ENCODE data around the gene C10orf90. TPM values are rescaled to one million over a fixed set of nuclear protein-coding genes. Genes with fewer than 3 reads are reported as not detected.

C10orf90 gene
- total RNA-seq, 1 donor from 2014 or later = not detected

GRCh38 chr10:126661356-126661755, 9.1 kb downstream of the C10orf90 start:
- Histone ChIP-seq H3K4me2 (no peak overlapping the region), H3K27ac (no peak overlapping the region), H3K4me3 (no peak overlapping the region), H3K27me3 (no peaks in the 10 kb centered on the region), H3F3A (ENCODE audit: low read depth) (no peaks in the 10 kb centered on the region), H3K79me2 (ENCODE audit: low read depth) (no peaks in the 10 kb centered on the region), H3K4me1 (no peaks in the 10 kb centered on the region), H3K9ac (no peak overlapping the region), H3K36me3 (no peaks in the 10 kb centered on the region), H4K20me1 (ENCODE audit: low read depth) (no peaks in the 10 kb centered on the region), H3K9me3 (ENCODE audit: low read depth) (no peaks in the 10 kb centered on the region), H2AFZ (replicated peaks) (no peak overlapping the region)
- Mint-ChIP-seq H3K9me3 (no peaks in the 10 kb centered on the region), H3K4me3 (no peak overlapping the region), H3K36me3 (no peaks in the 10 kb centered on the region), H3K27me3 (ENCODE audit: insufficient read depth, low read depth) (peaks cover 7% of the 10 kb centered on the region), H3K4me1 (peaks cover 11% of the 10 kb centered on the region), H3K27ac (no peak overlapping the region)
- DNase-seq (ENCODE audit: low spot score) = no peak
- no peak for TF ChIP-seq CTCF (IDR thresholded peaks at IDR 0.05)
- no peak for TF ChIP-seq EZH2phosphoT487 (IDR thresholded peaks at IDR 0.05)
- TF ChIP-seq EZH2 (IDR thresholded peaks at IDR 0.05) = no peak

- Mint-ChIP-seq H3K4me1 (peaks cover 14% of the 10 kb centered on the region), H3K9me3 (no peaks in the 10 kb centered on the region), H3K4me3 (no peak overlapping the region), H3K27me3 (ENCODE audit: insufficient read depth, low read depth) (peaks cover 6% of the 10 kb centered on the region), H3K36me3 (no peaks in the 10 kb centered on the region), H3K27ac (no peak overlapping the region)
- Histone ChIP-seq H3K9me3 (ENCODE audit: low read depth) (no peaks in the 10 kb centered on the region), H3K27ac (no peak overlapping the region), H3K4me3 (no peak overlapping the region), H4K20me1 (ENCODE audit: low read depth) (no peaks in the 10 kb centered on the region), H3K4me2 (no peak overlapping the region), H3K79me2 (ENCODE audit: low read depth) (no peaks in the 10 kb centered on the region), H3K36me3 (no peaks in the 10 kb centered on the region), H3K4me1 (no peaks in the 10 kb centered on the region), H3F3A (ENCODE audit: low read depth) (no peaks in the 10 kb centered on the region), H2AFZ (replicated peaks) (no peak overlapping the region), H3K9ac (no peak overlapping the region), H3K27me3 (no peaks in the 10 kb centered on the region)
- TF ChIP-seq CTCF (IDR thresholded peaks at IDR 0.05) (no peak), EZH2 (IDR thresholded peaks at IDR 0.05) (no peak), EZH2phosphoT487 (IDR thresholded peaks at IDR 0.05) (no peak)
- DNase-seq (ENCODE audit: low spot score) = no peak
Measured at GRCh38 chr10:126659750-126660149, 10.7 kb downstream of the C10orf90 start.

GRCh38 chr10:126658928-126659327, 11.6 kb downstream of the C10orf90 start:
- Histone ChIP-seq H2AFZ (replicated peaks) (no peak overlapping the region), H3K4me3 (no peak overlapping the region), H3K9me3 (ENCODE audit: low read depth) (no peaks in the 10 kb centered on the region), H3K79me2 (ENCODE audit: low read depth) (no peaks in the 10 kb centered on the region), H3K4me2 (no peak overlapping the region), H3K4me1 (no peaks in the 10 kb centered on the region), H3K9ac (no peak overlapping the region), H3K36me3 (no peaks in the 10 kb centered on the region), H3F3A (ENCODE audit: low read depth) (no peaks in the 10 kb centered on the region), H3K27me3 (no peaks in the 10 kb centered on the region), H3K27ac (no peak overlapping the region), H4K20me1 (ENCODE audit: low read depth) (no peaks in the 10 kb centered on the region)
- no peaks in the 10 kb centered on the region for H3K36me3 Mint-ChIP-seq
- DNase-seq (ENCODE audit: low spot score) = no peak
- H3K9me3 Mint-ChIP-seq = no peaks in the 10 kb centered on the region
- TF ChIP-seq CTCF (IDR thresholded peaks at IDR 0.05) (no peak), EZH2phosphoT487 (IDR thresholded peaks at IDR 0.05) (no peak), EZH2 (IDR thresholded peaks at IDR 0.05) (no peak)
- no peak overlapping the region for H3K27ac Mint-ChIP-seq
- peaks cover 3% of the 10 kb centered on the region for H3K27me3 Mint-ChIP-seq (ENCODE audit: insufficient read depth, low read depth)
- H3K4me1 Mint-ChIP-seq = peaks cover 13% of the 10 kb centered on the region
- no peak overlapping the region for H3K4me3 Mint-ChIP-seq

Measured in neural progenitor cell (in vitro differentiated cells).